Measurements from ENCODE around the gene SMAD6.

SMAD6 gene

GRCh38 chr15:66829551-66830121 lies 127.6 kb downstream of the SMAD6 start:
- DNase-seq = no peak

GRCh38 chr15:66830358-66830757 lies 128.3 kb downstream of the SMAD6 start:
- no peak for DNase-seq

- no peak for DNase-seq
Measured at GRCh38 chr15:66830823-66831222, 128.8 kb downstream of the SMAD6 start.

GRCh38 chr15:66831289-66831688 lies 129.3 kb downstream of the SMAD6 start:
- DNase-seq = no peak

- no peak for DNase-seq
Measured at GRCh38 chr15:66831801-66832390, 129.9 kb downstream of the SMAD6 start.

Measured in activated effector memory CD4-positive, alpha-beta T cell treated with Interleukin-2 at 50 U/mL for 16 hours (primary cell).